Measurements from ENCODE around the gene MSI2.

Gene MSI2

DNA sequence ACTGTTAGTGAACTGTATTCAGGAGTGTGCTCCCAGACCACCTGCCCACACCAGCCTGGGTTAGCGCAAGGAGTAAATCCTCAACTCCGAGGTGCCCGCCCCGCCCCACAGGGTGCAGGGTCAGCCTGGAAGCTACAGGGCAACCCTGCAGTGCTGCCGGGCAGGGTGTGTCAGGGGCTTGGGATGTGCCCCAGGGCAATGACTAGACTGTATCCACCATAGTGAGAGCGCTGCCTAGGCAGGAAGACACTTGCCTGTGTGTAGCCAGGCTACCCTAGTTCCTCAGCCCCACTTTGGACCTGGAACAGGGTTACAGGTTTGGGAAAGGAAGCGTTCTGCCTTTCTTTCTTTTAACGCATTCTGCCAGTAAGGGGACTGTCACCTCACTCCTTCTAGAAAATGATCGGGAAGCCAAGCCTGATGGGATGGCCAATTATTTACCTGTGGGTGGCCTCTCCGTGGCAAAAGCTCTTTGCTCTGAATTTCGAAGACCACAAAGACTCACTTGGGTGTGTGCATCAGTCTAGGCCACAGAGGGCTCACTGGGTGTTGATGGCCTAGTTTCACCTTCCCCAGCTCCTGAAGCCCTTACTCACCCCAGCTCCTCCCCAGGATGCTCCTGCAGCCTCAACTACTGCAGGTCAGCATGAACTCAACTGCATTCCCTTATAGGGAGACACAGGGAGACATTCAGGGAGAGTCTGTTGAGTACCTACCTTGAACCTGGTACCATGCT is 397.9 kb downstream of the MSI2 start:
- Histone ChIP-seq H3K4me1 (ENCODE audit: control insufficient read depth, low read length) (no peaks in the 10 kb centered on the region), H3K9me3 (ENCODE audit: control insufficient read depth, insufficient read depth, low read length) (no peaks in the 10 kb centered on the region), H3F3A (ENCODE audit: control insufficient read depth, insufficient read depth) (no peaks in the 10 kb centered on the region), H3K27ac (ENCODE audit: low read depth, low read length) (no peak overlapping the region), H4K20me1 (ENCODE audit: control insufficient read depth, insufficient read depth, low read depth, low read length) (no peaks in the 10 kb centered on the region), H3K4me2 (ENCODE audit: low read length) (no peak overlapping the region), H3K27me3 (ENCODE audit: control insufficient read depth, low read length) (no peaks in the 10 kb centered on the region), H3K79me2 (ENCODE audit: control insufficient read depth, low read length) (no peaks in the 10 kb centered on the region), H3K4me3 (ENCODE audit: low read length) (no peak overlapping the region), H3K36me3 (ENCODE audit: control insufficient read depth, low read length) (0 out of 2 replicates have a peak, but pooled peaks cover 4% of the 10 kb centered on the region), H3K9me2 (replicated peaks; ENCODE audit: control insufficient read depth, low read length) (no peaks in the 10 kb centered on the region)
- no peak for TF ChIP-seq EZH2phosphoT487 (IDR thresholded peaks at IDR 0.05; ENCODE audit: borderline replicate concordance, low read length)
- TF ChIP-seq, protein P1, sequence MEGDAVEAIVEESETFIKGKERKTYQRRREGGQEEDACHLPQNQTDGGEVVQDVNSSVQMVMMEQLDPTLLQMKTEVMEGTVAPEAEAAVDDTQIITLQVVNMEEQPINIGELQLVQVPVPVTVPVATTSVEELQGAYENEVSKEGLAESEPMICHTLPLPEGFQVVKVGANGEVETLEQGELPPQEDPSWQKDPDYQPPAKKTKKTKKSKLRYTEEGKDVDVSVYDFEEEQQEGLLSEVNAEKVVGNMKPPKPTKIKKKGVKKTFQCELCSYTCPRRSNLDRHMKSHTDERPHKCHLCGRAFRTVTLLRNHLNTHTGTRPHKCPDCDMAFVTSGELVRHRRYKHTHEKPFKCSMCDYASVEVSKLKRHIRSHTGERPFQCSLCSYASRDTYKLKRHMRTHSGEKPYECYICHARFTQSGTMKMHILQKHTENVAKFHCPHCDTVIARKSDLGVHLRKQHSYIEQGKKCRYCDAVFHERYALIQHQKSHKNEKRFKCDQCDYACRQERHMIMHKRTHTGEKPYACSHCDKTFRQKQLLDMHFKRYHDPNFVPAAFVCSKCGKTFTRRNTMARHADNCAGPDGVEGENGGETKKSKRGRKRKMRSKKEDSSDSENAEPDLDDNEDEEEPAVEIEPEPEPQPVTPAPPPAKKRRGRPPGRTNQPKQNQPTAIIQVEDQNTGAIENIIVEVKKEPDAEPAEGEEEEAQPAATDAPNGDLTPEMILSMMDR (IDR thresholded peaks at IDR 0.05; ENCODE audit: low read depth, low read length, poor library complexity, severe bottlenecking) = no peak

- no peaks in the 10 kb centered on the region for H3K9me2 ChIP-seq (replicated peaks; ENCODE audit: control insufficient read depth, low read length)
- H3K27me3 ChIP-seq (ENCODE audit: control insufficient read depth, low read length) = no peaks in the 10 kb centered on the region
- H3K4me1 ChIP-seq (ENCODE audit: control insufficient read depth, low read length) = no peaks in the 10 kb centered on the region
- H4K20me1 ChIP-seq (ENCODE audit: control insufficient read depth, insufficient read depth, low read depth, low read length) = no peaks in the 10 kb centered on the region
- H3K4me2 ChIP-seq (ENCODE audit: low read length) = no peak overlapping the region
- no peak overlapping the region for H3K4me3 ChIP-seq (ENCODE audit: low read length)
- no peaks in the 10 kb centered on the region for H3F3A ChIP-seq (ENCODE audit: control insufficient read depth, insufficient read depth)
- H3K79me2 ChIP-seq (ENCODE audit: control insufficient read depth, low read length) = no peaks in the 10 kb centered on the region
- TF ChIP-seq, protein P1 (IDR thresholded peaks at IDR 0.05; ENCODE audit: low read depth, low read length, poor library complexity, severe bottlenecking) = no peak
- TF ChIP-seq EZH2phosphoT487 (IDR thresholded peaks at IDR 0.05; ENCODE audit: borderline replicate concordance, low read length) = no peak
- no peak overlapping the region for H3K27ac ChIP-seq (ENCODE audit: low read depth, low read length)
- no peaks in the 10 kb centered on the region for H3K9me3 ChIP-seq (ENCODE audit: control insufficient read depth, insufficient read depth, low read length)
- H3K36me3 ChIP-seq (ENCODE audit: control insufficient read depth, low read length) = peaks cover 11% of the 10 kb centered on the region; the same call in 1 of the 2 replicates
Observed at GRCh38 chr17:57655553-57655952, 399.2 kb downstream of the MSI2 start.

GRCh38 chr17:57657211-57657610 is 400.9 kb downstream of the MSI2 start:
- Histone ChIP-seq H3K36me3 (ENCODE audit: control insufficient read depth, low read length) (peaks cover 15% of the 10 kb centered on the region; the same call in 1 of the 2 replicates), H3K4me2 (ENCODE audit: low read length) (no peak overlapping the region), H3K79me2 (ENCODE audit: control insufficient read depth, low read length) (no peaks in the 10 kb centered on the region), H3K4me1 (ENCODE audit: control insufficient read depth, low read length) (no peaks in the 10 kb centered on the region), H3K27me3 (ENCODE audit: control insufficient read depth, low read length) (no peaks in the 10 kb centered on the region), H3F3A (ENCODE audit: control insufficient read depth, insufficient read depth) (no peaks in the 10 kb centered on the region), H3K4me3 (ENCODE audit: low read length) (no peak overlapping the region), H3K9me2 (replicated peaks; ENCODE audit: control insufficient read depth, low read length) (no peaks in the 10 kb centered on the region), H3K9me3 (ENCODE audit: control insufficient read depth, insufficient read depth, low read length) (no peaks in the 10 kb centered on the region), H4K20me1 (ENCODE audit: control insufficient read depth, insufficient read depth, low read depth, low read length) (no peaks in the 10 kb centered on the region), H3K27ac (ENCODE audit: low read depth, low read length) (no peak overlapping the region)
- no peak for TF ChIP-seq EZH2phosphoT487 (IDR thresholded peaks at IDR 0.05; ENCODE audit: borderline replicate concordance, low read length)
- TF ChIP-seq, protein P1 (IDR thresholded peaks at IDR 0.05; ENCODE audit: low read depth, low read length, poor library complexity, severe bottlenecking) = no peak

All from DOHH2 (cell line).